KOPT-K1 (cell line): ENCODE data around the gene LYPD6B.

Experiments used
- H3K27ac ChIP-seq: fragments of 200-600 bp; sonication (generic); 2 replicates; pipeline ENCODE4 v1.5.1; 2016; ENCODE audit warnings: antibody characterized with exemption, mild to moderate bottlenecking, low read depth, low read length; ENCODE audit not compliant: poor library complexity, severe bottlenecking
- H3K36me3 ChIP-seq: fragments of 200-600 bp; sonication (generic); 2 replicates; pipeline ENCODE4 v1.5.1; 2017; ENCODE audit warnings: antibody characterized with exemption, mild to moderate bottlenecking, low read length, moderate library complexity; ENCODE audit not compliant: insufficient read depth
- H3K9me3 ChIP-seq: fragments of 200-600 bp; sonication (generic); 2 replicates; pipeline ENCODE4 v1.5.1; 2017; ENCODE audit warnings: antibody characterized with exemption, low read length, mild to moderate bottlenecking; ENCODE audit not compliant: insufficient read depth, poor library complexity, severe bottlenecking

Gene LYPD6B

GRCh38 chr2:149002891-149003740, 35.4 kb upstream of the LYPD6B start:
- no peak overlapping the region for H3K27ac ChIP-seq
- no peaks in the 10 kb centered on the region for H3K36me3 ChIP-seq
- H3K9me3 ChIP-seq: no peaks in the 10 kb centered on the region

- Histone ChIP-seq H3K27ac (no peak overlapping the region), H3K9me3 (no peaks in the 10 kb centered on the region), H3K36me3 (no peaks in the 10 kb centered on the region)
Measured at GRCh38 chr2:149004836-149005235, 33.7 kb upstream of the LYPD6B start.

DNA sequence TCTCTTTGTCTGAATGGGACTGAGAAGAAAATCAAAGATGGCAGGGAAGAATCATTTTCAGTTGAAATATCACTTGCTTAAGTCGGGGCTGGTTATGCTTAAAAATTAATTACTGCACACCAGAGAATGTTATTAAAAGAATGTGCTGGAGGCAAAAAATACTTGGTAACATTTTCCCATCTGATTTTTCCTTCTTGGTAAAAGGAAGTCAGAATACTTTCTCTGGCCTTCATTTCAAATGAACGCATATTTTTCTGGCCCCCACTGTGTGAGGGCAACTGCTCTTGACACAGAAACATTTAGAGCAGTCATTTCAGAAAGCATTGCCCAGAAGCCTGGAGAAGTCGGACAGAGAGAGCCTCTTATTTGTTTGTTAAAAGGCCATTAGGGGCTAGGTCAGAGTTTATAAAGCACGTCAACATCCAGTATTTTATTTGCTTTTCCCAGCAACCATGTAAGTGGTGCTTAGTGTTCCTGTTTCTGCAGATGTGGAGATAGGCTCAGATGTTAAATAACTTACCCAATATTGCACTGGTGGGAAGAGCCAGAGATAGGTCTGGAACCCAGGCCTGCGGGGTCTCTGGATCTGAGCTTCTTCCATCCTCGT, 32.9 kb upstream of the LYPD6B start:
- H3K9me3 ChIP-seq: no peaks in the 10 kb centered on the region
- H3K36me3 ChIP-seq: no peaks in the 10 kb centered on the region
- H3K27ac ChIP-seq: no peak overlapping the region

GRCh38 chr2:149006883-149007543, 31.5 kb upstream of the LYPD6B start:
- Histone ChIP-seq H3K36me3 (no peaks in the 10 kb centered on the region), H3K9me3 (no peaks in the 10 kb centered on the region), H3K27ac (no peak overlapping the region)

- Histone ChIP-seq H3K27ac (no peak overlapping the region), H3K9me3 (no peaks in the 10 kb centered on the region), H3K36me3 (no peaks in the 10 kb centered on the region)
Measured at GRCh38 chr2:149008381-149008780, 30.1 kb upstream of the LYPD6B start.

DNA sequence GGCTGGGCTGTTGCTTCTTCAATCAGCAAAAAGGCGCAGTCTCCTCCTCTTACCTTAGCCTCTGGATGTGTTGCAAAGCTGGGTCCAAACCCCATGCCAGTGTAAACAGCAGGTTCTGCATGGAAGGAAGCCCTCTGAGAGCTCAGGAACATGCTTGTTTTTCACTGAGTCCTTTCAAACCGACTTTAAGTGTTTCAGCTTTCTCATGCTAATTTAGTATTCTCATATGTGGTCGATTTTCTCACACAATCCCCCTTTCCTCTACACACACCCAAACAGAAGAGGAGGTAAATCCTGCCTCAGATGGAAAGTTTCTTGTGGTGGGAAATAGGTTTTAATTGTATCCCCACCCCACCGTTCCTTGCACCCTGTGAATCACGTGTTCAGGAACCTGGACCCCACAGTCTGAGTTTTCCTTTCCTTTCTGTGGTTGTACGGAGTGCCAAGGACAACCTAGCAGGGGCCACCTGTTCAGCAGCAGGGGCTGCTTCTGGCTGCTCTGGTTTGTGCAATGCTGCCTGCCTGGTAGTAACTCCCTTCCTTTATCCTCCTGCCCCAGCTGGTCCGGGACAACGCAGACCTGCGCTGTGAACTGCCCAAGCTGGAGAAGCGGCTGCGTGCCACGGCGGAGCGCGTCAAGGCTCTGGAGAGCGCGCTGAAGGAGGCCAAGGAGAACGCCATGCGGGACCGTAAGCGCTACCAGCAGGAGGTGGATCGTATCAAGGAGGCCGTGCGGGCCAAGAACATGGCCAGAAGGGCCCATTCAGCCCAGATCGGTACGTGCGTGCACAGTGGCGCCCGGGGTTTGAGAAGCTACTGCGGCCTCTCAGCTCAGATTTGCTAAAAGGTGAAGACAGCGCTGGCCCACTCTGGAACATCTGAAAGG, 28.7 kb upstream of the LYPD6B start:
- no peaks in the 10 kb centered on the region for H3K36me3 ChIP-seq

GRCh38 chr2:149012545-149012944, 26.0 kb upstream of the LYPD6B start:
- no peaks in the 10 kb centered on the region for H3K36me3 ChIP-seq

More for the DNA sequence above, 28.7 kb upstream of the LYPD6B start:
- H3K27ac ChIP-seq: no peak overlapping the region
- H3K9me3 ChIP-seq: no peaks in the 10 kb centered on the region

GRCh38 chr2:149015501-149015900, 23.0 kb upstream of the LYPD6B start:
- H3K36me3 ChIP-seq: no peaks in the 10 kb centered on the region
- no peaks in the 10 kb centered on the region for H3K9me3 ChIP-seq
- no peak overlapping the region for H3K27ac ChIP-seq

More at GRCh38 chr2:149012545-149012944, 26.0 kb upstream of the LYPD6B start:
- no peak overlapping the region for H3K27ac ChIP-seq
- no peaks in the 10 kb centered on the region for H3K9me3 ChIP-seq

DNA sequence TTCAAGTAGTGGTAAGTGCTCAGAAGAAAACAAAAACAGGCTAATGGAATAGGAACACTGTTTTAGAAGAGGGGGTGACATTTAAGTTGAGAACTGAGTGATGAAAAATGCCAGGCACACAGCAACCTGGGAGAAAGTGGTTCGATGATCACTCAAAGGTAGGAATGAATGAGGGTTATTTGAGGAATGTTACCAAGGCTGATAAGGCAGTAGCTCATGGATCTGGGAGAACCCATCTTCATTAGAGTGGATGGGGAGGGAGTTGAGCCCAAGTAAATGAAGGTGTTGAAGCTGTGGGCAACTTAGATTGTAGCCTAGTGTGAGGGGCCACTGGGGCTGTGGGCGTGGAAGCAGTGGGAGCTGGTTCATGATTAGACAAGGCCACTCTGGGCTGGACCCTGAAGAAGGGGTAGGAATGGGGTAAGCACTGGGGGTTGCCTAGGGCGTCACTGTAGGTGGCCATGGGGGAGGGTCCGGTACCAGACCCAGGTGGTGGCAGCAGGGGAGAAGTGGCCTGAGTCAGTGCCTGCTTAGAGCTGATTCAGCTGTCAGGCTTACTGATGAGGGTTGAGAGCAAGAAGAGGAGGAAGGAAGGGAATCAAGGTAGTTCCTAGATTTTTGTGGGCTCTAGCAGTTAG, 22.5 kb upstream of the LYPD6B start:
- H3K27ac ChIP-seq: no peak overlapping the region
- H3K36me3 ChIP-seq: no peaks in the 10 kb centered on the region
- H3K9me3 ChIP-seq: no peaks in the 10 kb centered on the region

DNA sequence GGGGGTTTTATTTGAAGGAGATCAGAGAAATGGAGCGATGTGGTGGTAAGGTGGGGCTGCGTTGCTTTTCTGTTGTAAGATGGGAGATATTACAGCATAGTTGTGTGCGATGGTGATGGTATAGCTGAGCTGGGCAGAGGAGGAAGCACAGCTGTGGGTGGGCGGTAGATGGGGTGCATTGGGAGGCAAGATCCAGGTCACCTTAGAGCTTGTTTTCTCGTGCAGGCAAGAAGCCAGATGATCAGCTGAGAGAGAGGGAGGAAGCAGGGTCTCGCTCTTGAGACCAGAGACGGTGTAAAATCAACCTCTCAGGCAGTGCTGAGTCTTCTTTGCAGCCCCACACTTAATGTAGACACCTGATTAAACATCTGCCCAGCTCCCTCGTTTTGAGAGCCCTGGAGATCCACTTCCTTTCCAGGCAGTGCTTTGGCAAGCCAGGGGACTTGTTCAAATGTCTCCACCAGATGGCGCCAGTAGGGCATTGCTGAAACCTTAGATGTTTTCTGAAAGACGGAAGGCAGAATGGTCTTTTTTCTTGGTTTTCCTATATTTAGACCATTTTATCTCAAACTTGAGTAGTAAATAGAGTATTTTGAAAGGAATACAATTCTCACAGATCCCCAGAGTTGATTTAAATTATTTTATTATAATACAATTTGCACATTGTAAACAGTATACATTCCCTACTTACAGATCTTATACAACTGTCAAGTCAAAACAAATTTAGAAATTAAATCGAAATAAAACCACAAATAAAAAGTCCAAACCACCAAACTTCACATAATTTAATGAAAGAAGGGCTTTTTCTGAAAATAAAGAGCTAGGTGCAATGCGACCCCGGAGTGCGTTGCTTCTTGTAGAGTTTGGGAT, 21.1 kb upstream of the LYPD6B start:
- no peaks in the 10 kb centered on the region for H3K36me3 ChIP-seq
- H3K9me3 ChIP-seq: no peaks in the 10 kb centered on the region
- H3K27ac ChIP-seq: no peak overlapping the region

DNA sequence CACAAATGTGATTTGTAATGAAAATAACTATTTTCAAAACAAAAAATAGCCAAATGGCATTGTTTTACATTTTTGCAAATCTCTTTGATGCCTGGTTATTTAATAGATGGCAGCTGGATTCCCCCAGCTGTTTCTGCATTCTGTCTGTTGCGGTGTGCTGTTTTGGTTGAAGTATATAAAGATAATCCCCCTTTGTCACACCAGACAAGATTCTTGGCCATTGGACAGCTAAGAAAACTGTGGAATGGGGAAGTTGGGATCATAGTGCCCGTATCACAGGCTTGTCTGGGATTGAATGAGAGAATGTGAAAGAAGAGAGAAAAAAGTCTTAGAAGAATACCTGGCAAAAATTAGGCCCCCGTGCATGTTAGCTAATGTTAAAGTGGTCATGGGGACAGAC, 19.5 kb upstream of the LYPD6B start:
- Histone ChIP-seq H3K36me3 (no peaks in the 10 kb centered on the region), H3K9me3 (no peaks in the 10 kb centered on the region), H3K27ac (no peak overlapping the region)

GRCh38 chr2:149019768-149020167, 18.7 kb upstream of the LYPD6B start:
- no peak overlapping the region for H3K27ac ChIP-seq
- no peaks in the 10 kb centered on the region for H3K36me3 ChIP-seq
- no peaks in the 10 kb centered on the region for H3K9me3 ChIP-seq

DNA sequence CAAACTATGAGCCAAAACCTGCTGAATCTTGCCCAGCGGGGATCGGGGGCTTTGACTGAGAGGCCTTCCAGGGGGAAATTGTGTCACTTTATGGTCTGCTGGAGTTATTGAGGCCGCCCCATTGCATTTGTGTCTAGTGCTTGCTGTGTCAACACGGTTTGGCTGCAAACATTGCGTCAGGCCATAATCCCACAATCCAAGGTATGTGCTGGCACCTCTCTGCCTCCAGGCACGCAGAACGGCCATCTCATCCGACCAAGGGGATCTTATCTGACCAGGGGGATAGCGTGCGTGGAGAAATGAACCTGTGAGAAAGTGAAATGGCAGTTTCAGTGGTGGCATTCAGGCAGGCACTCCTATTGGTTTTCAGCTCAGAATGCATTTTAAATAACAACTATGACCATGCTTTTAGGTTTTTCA, 18.1 kb upstream of the LYPD6B start:
- Histone ChIP-seq H3K27ac (no peak overlapping the region), H3K36me3 (no peaks in the 10 kb centered on the region), H3K9me3 (no peaks in the 10 kb centered on the region)
